GM23248 (cell line): ENCODE data around the gene PPL. TPM values are rescaled to one million over a fixed set of nuclear protein-coding genes. Genes with fewer than 3 reads are reported as not detected.

Source experiments
- DNase-seq: peaks from one replicate; pipeline ENCODE4 v3.0.0-alpha.2; 2015
- H2AFZ ChIP-seq: fragments of 200-600 bp; sonication (generic); 2 replicates; pipeline ENCODE4 v1.6.1; 2016; ENCODE audit warnings: antibody characterized with exemption
- H3F3A ChIP-seq: fragments of 200-600 bp; sonication (generic); 2 replicates; pipeline ENCODE4 v1.6.1; 2016; ENCODE audit warnings: mild to moderate bottlenecking, antibody characterized with exemption, mixed run types; ENCODE audit not compliant: insufficient read depth
- H3K27ac ChIP-seq: fragments of 200-600 bp; sonication (generic); 2 replicates; pipeline ENCODE4 v1.5.1; 2016; ENCODE audit warnings: mild to moderate bottlenecking
- H3K27me3 ChIP-seq: fragments of 200-600 bp; sonication (generic); replicated peaks from 2 replicates; pipeline ENCODE4 v1.6.1; 2016; ENCODE audit warnings: mild to moderate bottlenecking; ENCODE audit not compliant: insufficient read depth
- H3K36me3 ChIP-seq: fragments of 200-600 bp; sonication (generic); 2 replicates; pipeline ENCODE4 v1.6.1; 2016; ENCODE audit warnings: low read depth, mild to moderate bottlenecking
- H3K4me1 ChIP-seq: fragments of 200-600 bp; sonication (generic); 2 replicates; pipeline ENCODE4 v1.6.1; 2016; ENCODE audit warnings: mild to moderate bottlenecking; ENCODE audit not compliant: insufficient read depth
- H3K4me2 ChIP-seq: fragments of 200-600 bp; sonication (generic); one replicate; pipeline ENCODE4 v1.6.1; 2016; ENCODE audit warnings: mild to moderate bottlenecking; ENCODE audit not compliant: unreplicated experiment
- H3K4me3 ChIP-seq: fragments of 200-600 bp; sonication (generic); 2 replicates; pipeline ENCODE4 v1.5.1; 2016; ENCODE audit warnings: mild to moderate bottlenecking
- H3K79me2 ChIP-seq: fragments of 200-600 bp; sonication (generic); 2 replicates; pipeline ENCODE4 v1.6.1; 2016; ENCODE audit warnings: mild to moderate bottlenecking; ENCODE audit not compliant: insufficient read depth
- H3K9ac ChIP-seq: fragments of 200-600 bp; sonication (generic); 2 replicates; pipeline ENCODE4 v1.6.1; 2016; ENCODE audit warnings: mild to moderate bottlenecking
- H3K9me2 ChIP-seq: fragments of 200-600 bp; sonication (generic); 2 replicates; pipeline ENCODE4 v1.6.1; 2016; ENCODE audit warnings: mixed run types, mild to moderate bottlenecking, moderate library complexity; ENCODE audit not compliant: insufficient read depth
- H3K9me3 ChIP-seq: fragments of 200-600 bp; sonication (generic); one replicate; pipeline ENCODE4 v1.6.1; 2017; ENCODE audit warnings: low read depth
- H4K20me1 ChIP-seq: fragments of 200-600 bp; sonication (generic); 2 replicates; pipeline ENCODE4 v1.6.0; 2016; ENCODE audit not compliant: insufficient read depth
- EZH2 ChIP-seq: fragments of 200-600 bp; sonication (generic); IDR thresholded peaks from 2 replicates; pipeline ENCODE4 v1.6.1; 2018; ENCODE audit warnings: antibody characterized with exemption, mild to moderate bottlenecking; ENCODE audit not compliant: insufficient read depth, poor library complexity, severe bottlenecking
- EZH2phosphoT487 ChIP-seq: fragments of 200-600 bp; sonication (generic); IDR thresholded peaks from 2 replicates; pipeline ENCODE4 v1.6.1; 2018; ENCODE audit warnings: antibody characterized with exemption, moderate library complexity, mild to moderate bottlenecking, low read depth; ENCODE audit not compliant: insufficient read depth
- WGBS, 2 experiments: methylation state at CpG; one replicate each; pipeline ENCODE4 v1.1.6; 2015 to 2017; ENCODE audit warnings: low lambda C conversion rate in 2 of 2, low coverage in 1 of 2; ENCODE audit errors: missing lambda C conversion rate in 2 of 2; 5-methylcytosine and 5-hydroxymethylcytosine counted together
- in situ Hi-C: fragments of 300-500 bp; cut with MboI; formaldehyde crosslinking; loops from 2 replicates; pipeline ENCODE4 v1.15.0; 2020
- polyA plus RNA-seq: library from polyadenylated mRNA; unstranded; fragments of >200 nt; fragmentation: Nextera tagmentation; extraction: Ambion mirVana; gene quantifications from 2 replicates; pipeline ENCODE4 v1.2.1, GENCODE V29; 2016
- total RNA-seq: library from RNA; depleted of rRNA; stranded (reverse); fragments of >200 nt; shearing (Covaris generic); gene quantifications from 2 replicates; pipeline ENCODE4 v1.2.3, GENCODE V29; 2014

The PPL gene
- total and polyA plus RNA-seq, 2 experiments from 2014 or later, result 1.2 to 1.7 TPM

DNA sequence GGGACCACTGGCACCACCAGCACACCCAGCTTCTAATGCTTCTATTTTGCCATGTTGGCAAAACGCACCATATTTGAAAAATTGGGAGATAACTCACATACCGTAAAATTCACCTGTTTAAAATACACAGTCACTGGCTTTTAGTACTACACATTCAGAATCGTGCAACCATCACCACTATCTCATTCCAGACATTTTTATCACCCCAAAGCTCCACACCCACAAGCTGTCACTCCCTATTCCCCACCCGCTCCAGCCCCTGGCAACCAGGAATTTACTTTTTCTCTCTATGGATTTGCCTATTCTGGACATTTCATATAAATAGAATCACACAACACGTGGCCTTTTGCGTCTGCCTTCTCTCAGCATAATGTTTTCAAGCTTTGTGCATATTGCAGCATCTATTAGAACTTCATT is 25.0 kb downstream of the PPL start:
- no peaks in the 10 kb centered on the region for H3K36me3 ChIP-seq
- H3K27ac ChIP-seq, result no peak overlapping the region
- in situ Hi-C loops, result no loop called here
- no peaks in the 10 kb centered on the region for H3K9me3 ChIP-seq
- peak; percentile 64 for DNase-seq
- H3K9me2 ChIP-seq, result no peaks in the 10 kb centered on the region
- no peak overlapping the region for H3K4me2 ChIP-seq
- peaks cover 15% of the 10 kb centered on the region for H3F3A ChIP-seq
- no peaks in the 10 kb centered on the region for H4K20me1 ChIP-seq
- no peak overlapping the region for H3K9ac ChIP-seq
- no peak overlapping the region for H3K4me3 ChIP-seq
- H3K27me3 ChIP-seq, result no peaks in the 10 kb centered on the region
- no peaks in the 10 kb centered on the region for H3K79me2 ChIP-seq
- WGBS, 2 experiments, result 31 to 41% methylated on average over 6 of the region's 6 CpGs
- TF ChIP-seq EZH2phosphoT487 (no peak), EZH2 (no peak)
- peaks cover 15% of the 10 kb centered on the region; the same call in 1 of the 2 replicates for H3K4me1 ChIP-seq
- no peak overlapping the region for H2AFZ ChIP-seq

DNA sequence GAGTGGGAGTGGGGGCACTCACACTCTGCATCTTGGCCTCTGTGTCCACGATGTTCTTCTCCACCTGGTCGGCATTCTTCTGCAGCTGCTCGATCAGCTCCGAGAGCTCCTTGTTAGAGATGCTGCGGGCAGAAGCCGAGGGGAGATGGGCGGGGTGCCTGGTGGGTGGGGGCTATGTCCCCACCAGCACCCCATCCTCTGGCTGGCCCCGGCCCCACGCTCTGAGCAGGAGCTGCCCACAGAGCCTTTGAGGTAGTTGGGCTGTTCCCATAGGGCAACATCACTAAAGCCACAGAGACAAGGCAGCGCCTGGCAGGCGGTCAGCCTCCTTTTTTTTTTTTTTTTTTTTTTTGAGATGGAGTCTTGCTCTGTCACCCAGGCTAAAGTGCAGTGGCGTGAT is 26.1 kb downstream of the PPL start:
- Histone ChIP-seq H3K27ac (no peak overlapping the region), H3K9me2 (no peaks in the 10 kb centered on the region), H3K27me3 (no peaks in the 10 kb centered on the region), H3F3A (peaks cover 10% of the 10 kb centered on the region), H3K4me3 (no peak overlapping the region), H2AFZ (no peak overlapping the region), H3K79me2 (no peaks in the 10 kb centered on the region), H3K9me3 (no peaks in the 10 kb centered on the region), H4K20me1 (no peaks in the 10 kb centered on the region), H3K4me2 (no peak overlapping the region), H3K36me3 (no peaks in the 10 kb centered on the region), H3K9ac (no peak overlapping the region), H3K4me1 (peaks cover 6% of the 10 kb centered on the region; the same call in 1 of the 2 replicates)
- WGBS, 2 experiments, result 82 to 83% methylated on average over 8 to 12 of the region's 12 CpGs
- TF ChIP-seq EZH2 (no peak), EZH2phosphoT487 (no peak)
- DNase-seq, result no peak
- in situ Hi-C loops, result no loop called here

GRCh38 chr16:4909825-4910224 is 27.1 kb downstream of the PPL start:
- no peak for TF ChIP-seq EZH2phosphoT487
- TF ChIP-seq EZH2, result no peak
- peaks cover 8% of the 10 kb centered on the region for H3F3A ChIP-seq
- in situ Hi-C loops, result no loop called here
- H3K4me1 ChIP-seq, result no peaks in the 10 kb centered on the region
- H3K4me2 ChIP-seq, result no peak overlapping the region
- no peak overlapping the region for H2AFZ ChIP-seq
- H3K79me2 ChIP-seq, result no peaks in the 10 kb centered on the region
- H3K9me2 ChIP-seq, result no peaks in the 10 kb centered on the region
- no peak for DNase-seq
- H3K27me3 ChIP-seq, result no peaks in the 10 kb centered on the region
- H4K20me1 ChIP-seq, result no peaks in the 10 kb centered on the region
- no peak overlapping the region for H3K27ac ChIP-seq
- H3K9ac ChIP-seq, result no peak overlapping the region
- no peaks in the 10 kb centered on the region for H3K9me3 ChIP-seq
- WGBS, 2 experiments, result 84 to 91% methylated on average over 7 of the region's 7 CpGs
- no peaks in the 10 kb centered on the region for H3K36me3 ChIP-seq
- H3K4me3 ChIP-seq, result no peak overlapping the region

DNA sequence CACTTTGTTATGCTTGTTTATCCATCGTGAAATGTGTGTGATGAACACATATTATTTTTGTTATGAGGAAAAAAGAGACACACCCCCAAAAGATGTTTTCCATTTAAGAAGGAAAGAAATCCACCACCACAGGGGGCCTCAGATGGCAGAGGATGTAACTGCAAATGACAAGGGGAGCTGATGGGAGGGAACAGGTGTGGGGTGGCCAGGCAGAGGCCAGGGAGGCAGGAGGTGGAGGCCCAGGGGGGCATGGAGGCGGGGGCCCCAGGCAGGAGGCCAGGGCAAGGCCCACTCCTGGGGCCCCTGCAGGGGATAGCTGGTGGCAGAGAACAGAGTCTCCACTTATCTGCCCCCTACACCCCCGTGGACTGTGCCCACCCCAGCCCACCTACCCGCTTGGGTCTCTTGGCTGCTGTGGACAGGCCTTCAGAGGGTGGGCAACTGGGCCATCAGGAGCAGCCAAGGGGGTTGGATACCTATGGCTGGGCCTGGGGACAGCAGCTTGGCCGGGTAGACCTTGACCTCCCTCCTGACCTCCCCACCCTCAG is 28.0 kb downstream of the PPL start:
- no peaks in the 10 kb centered on the region for H3K4me1 ChIP-seq
- no peaks in the 10 kb centered on the region for H4K20me1 ChIP-seq
- no peaks in the 10 kb centered on the region for H3K27me3 ChIP-seq
- no peaks in the 10 kb centered on the region for H3K9me2 ChIP-seq
- in situ Hi-C loops, result no loop called here
- no peak overlapping the region for H3K27ac ChIP-seq
- no peak for DNase-seq
- peaks cover 8% of the 10 kb centered on the region for H3F3A ChIP-seq
- TF ChIP-seq EZH2 (no peak), EZH2phosphoT487 (no peak)
- H3K36me3 ChIP-seq, result no peaks in the 10 kb centered on the region
- H3K9me3 ChIP-seq, result no peaks in the 10 kb centered on the region
- H3K9ac ChIP-seq, result no peak overlapping the region
- H3K4me2 ChIP-seq, result no peak overlapping the region
- 58 to 65% methylated on average over 3 to 5 of the region's 5 CpGs for WGBS, 2 experiments
- no peak overlapping the region for H3K4me3 ChIP-seq
- H3K79me2 ChIP-seq, result no peaks in the 10 kb centered on the region
- no peak overlapping the region for H2AFZ ChIP-seq
